Mesenchymal stem cell (in vitro differentiated cells and primary cell): ENCODE data around the gene CBLIF.
A peak's percentile ranks its signal among the peaks of the same experiment; 100 is the strongest.
"Not testable (repeated sequence)": the region's sequence is repeated elsewhere in the genome, so short reads cannot be mapped to it uniquely, and the experiment has no call there.

ENCODE experiments used
- DNase-seq: peaks from one replicate; pipeline ENCODE4 v3.0.0-alpha.2; 2013
- H2AFZ ChIP-seq: one replicate; pipeline ENCODE4 v1.6.1; 2013; ENCODE audit warnings: low read depth, mild to moderate bottlenecking, control low read depth, inconsistent platforms, low read length, moderate library complexity
- H2AK5ac ChIP-seq: 2 replicates; pipeline ENCODE4 v1.6.1; 2013; ENCODE audit warnings: low read length, moderate library complexity, mild to moderate bottlenecking, inconsistent platforms; ENCODE audit not compliant: severe bottlenecking
- H2BK120ac ChIP-seq: one replicate; pipeline ENCODE4 v1.6.1; 2013; ENCODE audit warnings: low read depth, mild to moderate bottlenecking, inconsistent platforms, low read length, moderate library complexity
- H2BK12ac ChIP-seq, 2 experiments: one replicate each; pipeline ENCODE4 v1.6.1; 2013; ENCODE audit warnings: inconsistent platforms in 2 of 2, low read length in 2 of 2, mild to moderate bottlenecking in 2 of 2, moderate library complexity in 2 of 2, control low read depth in 1 of 2
- H2BK15ac ChIP-seq: one replicate; pipeline ENCODE4 v1.6.1; 2013; ENCODE audit warnings: mild to moderate bottlenecking, low read depth, inconsistent platforms; ENCODE audit not compliant: poor library complexity, severe bottlenecking
- H2BK5ac ChIP-seq: 2 replicates; pipeline ENCODE4 v1.6.1; 2013; ENCODE audit warnings: low read depth, mild to moderate bottlenecking, low read length, control low read depth, inconsistent platforms; ENCODE audit not compliant: poor library complexity, severe bottlenecking
- H3K14ac ChIP-seq, 2 experiments: one replicate each; pipeline ENCODE4 v1.6.1; 2013; ENCODE audit warnings: inconsistent platforms in 2 of 2, low read length in 2 of 2, control low read depth in 1 of 2, mild to moderate bottlenecking in 1 of 2, moderate library complexity in 1 of 2
- H3K18ac ChIP-seq, 2 experiments: one replicate each; pipeline ENCODE4 v1.6.1; 2013; ENCODE audit warnings: inconsistent platforms in 2 of 2, low read length in 2 of 2, control low read depth in 1 of 2, low read depth in 1 of 2, mild to moderate bottlenecking in 1 of 2
- H3K23ac ChIP-seq, 2 experiments: one replicate each; pipeline ENCODE4 v1.6.1; 2013; ENCODE audit warnings: inconsistent platforms in 2 of 2, low read length in 2 of 2, mild to moderate bottlenecking in 2 of 2, moderate library complexity in 2 of 2, control low read depth in 1 of 2
- H3K27ac ChIP-seq: 2 replicates; pipeline ENCODE4 v1.5.1; 2013; ENCODE audit warnings: mild to moderate bottlenecking, moderate library complexity, low read length, control low read depth, inconsistent platforms; ENCODE audit not compliant: poor library complexity, severe bottlenecking
- H3K27me3 ChIP-seq, 2 experiments: 2 replicates each; pipeline versions ENCODE4 v1.6.1 to v1.7.0; 2013; ENCODE audit warnings: low read length in 2 of 2, mild to moderate bottlenecking in 2 of 2, moderate library complexity in 2 of 2, control low read depth in 1 of 2, inconsistent platforms in 1 of 2; ENCODE audit not compliant: control insufficient read depth in 1 of 2, insufficient read depth in 1 of 2
- H3K36me3 ChIP-seq, 2 experiments: 2 replicates each; pipeline versions ENCODE4 v1.6.1 to v1.7.0; 2013; ENCODE audit warnings: low read length in 2 of 2, control low read depth in 1 of 2, inconsistent platforms in 1 of 2, low read depth in 1 of 2, mild to moderate bottlenecking in 1 of 2; ENCODE audit not compliant: insufficient read depth in 2 of 2, control insufficient read depth in 1 of 2
- H3K4ac ChIP-seq, 2 experiments: one replicate each; pipeline ENCODE4 v1.6.1; 2013; ENCODE audit warnings: inconsistent platforms in 2 of 2, low read length in 2 of 2, mild to moderate bottlenecking in 2 of 2, moderate library complexity in 2 of 2, control low read depth in 1 of 2, low read depth in 1 of 2
- H3K4me1 ChIP-seq: 2 replicates; pipeline ENCODE4 v1.6.1; 2013; ENCODE audit warnings: low read depth, low read length, control low read depth; ENCODE audit not compliant: control insufficient read depth, insufficient read depth
- H3K4me2 ChIP-seq: 2 replicates; pipeline ENCODE4 v1.6.1; 2013; ENCODE audit warnings: low read length, mild to moderate bottlenecking, inconsistent platforms; ENCODE audit not compliant: poor library complexity, severe bottlenecking
- H3K4me3 ChIP-seq, 2 experiments: 2 replicates each; pipeline versions ENCODE4 v1.5.1 to v1.7.0; 2013; ENCODE audit warnings: low read length in 2 of 2, mild to moderate bottlenecking in 2 of 2, control low read depth in 1 of 2, low read depth in 1 of 2; ENCODE audit not compliant: insufficient read depth in 1 of 2
- H3K79me1 ChIP-seq: replicated peaks from 2 replicates; pipeline ENCODE4 v1.6.1; 2013; ENCODE audit warnings: mild to moderate bottlenecking, control low read depth, low read length, inconsistent platforms; ENCODE audit not compliant: poor library complexity, severe bottlenecking
- H3K9ac ChIP-seq: 2 replicates; pipeline ENCODE4 v1.7.0; 2013; ENCODE audit warnings: mild to moderate bottlenecking, low read length, moderate library complexity
- H3K9me3 ChIP-seq: 2 replicates; pipeline ENCODE4 v1.7.0; 2013; ENCODE audit warnings: mild to moderate bottlenecking, low read length; ENCODE audit not compliant: control insufficient read depth
- H4K8ac ChIP-seq: one replicate; pipeline ENCODE4 v1.6.1; 2013; ENCODE audit warnings: inconsistent platforms, mild to moderate bottlenecking, low read length, moderate library complexity
- H4K91ac ChIP-seq: one replicate; pipeline ENCODE4 v1.6.1; 2013; ENCODE audit warnings: mild to moderate bottlenecking, low read length, inconsistent platforms
- WGBS: methylation state at CpG from one replicate; pipeline ENCODE4 v1.1.7; 2013; ENCODE audit warnings: mixed read lengths; 5-methylcytosine and 5-hydroxymethylcytosine counted together

CBLIF gene

GRCh38 chr11:59787816-59788215 lies 57.5 kb downstream of the CBLIF start:
- Histone ChIP-seq H4K8ac (no peak overlapping the region), H3K79me1 (peaks cover 45% of the 10 kb centered on the region), H4K91ac (no peak overlapping the region), H3K36me3 (peaks cover 32 to 64% of the 10 kb centered on the region in 2 experiments), H3K23ac (no peak overlapping the region), H3K18ac (no peak overlapping the region), H3K4me1 (peaks cover 8% of the 10 kb centered on the region), H3K9ac (no peak overlapping the region), H2AK5ac (no peak overlapping the region), H3K14ac (no peak overlapping the region), H2BK5ac (no peak overlapping the region), H2BK15ac (no peak overlapping the region), H2AFZ (no peak overlapping the region), H3K27me3 (no peaks in the 10 kb centered on the region), H3K4ac (no peak overlapping the region), H2BK12ac (no peak overlapping the region), H3K4me2 (no peak overlapping the region), H3K9me3 (no peaks in the 10 kb centered on the region), H3K4me3 (no peak overlapping the region), H3K27ac (peak overlapping the region; percentile 12), H2BK120ac (no peak overlapping the region)
- DNase-seq = peak; percentile 70
- WGBS = 19% methylated on average over 3 of the region's 3 CpGs

GRCh38 chr11:59787255-59787588 lies 58.1 kb downstream of the CBLIF start:
- Histone ChIP-seq H4K91ac (no peak overlapping the region), H2AK5ac (peak overlapping the region; percentile 33), H2BK5ac (no peak overlapping the region), H3K14ac (no peak overlapping the region), H3K27me3 (no peaks in the 10 kb centered on the region), H2BK120ac (no peak overlapping the region), H2AFZ (no peak overlapping the region), H3K4me2 (no peak overlapping the region), H3K79me1 (peaks cover 41% of the 10 kb centered on the region), H3K4me1 (peaks cover 8% of the 10 kb centered on the region), H4K8ac (peak overlapping the region; percentile 42), H3K9ac (no peak overlapping the region), H3K4ac (peak overlapping the region in 1 of 2 experiments; percentile 54), H3K4me3 (no peak overlapping the region), H3K18ac (peak overlapping the region; percentile 50 to 89), H2BK12ac (peak overlapping the region in 1 of 2 experiments; percentile 85), H3K36me3 (peaks cover 28 to 62% of the 10 kb centered on the region in 2 experiments), H2BK15ac (no peak overlapping the region), H3K27ac (peak overlapping the region; percentile 45), H3K23ac (no peak overlapping the region), H3K9me3 (no peaks in the 10 kb centered on the region)
- no peak for DNase-seq
- WGBS = 78% methylated on average over 4 of the region's 4 CpGs

GRCh38 chr11:59785818-59786217 lies 59.5 kb downstream of the CBLIF start:
- no peak overlapping the region for H2AFZ ChIP-seq
- H4K8ac ChIP-seq = no peak overlapping the region
- peaks cover 35% of the 10 kb centered on the region for H3K79me1 ChIP-seq
- no peak overlapping the region for H2BK15ac ChIP-seq
- 100% methylated on average over 4 of the region's 4 CpGs for WGBS
- H2BK120ac ChIP-seq = no peak overlapping the region
- no peaks in the 10 kb centered on the region for H3K27me3 ChIP-seq
- H3K4ac ChIP-seq = peak overlapping the region in 1 of 2 experiments; percentile 32
- peak overlapping the region in 1 of 2 experiments; percentile 85 for H3K23ac ChIP-seq
- H2BK12ac ChIP-seq = peak overlapping the region; percentile 7 to 31
- H3K4me2 ChIP-seq = no peak overlapping the region
- H3K4me3 ChIP-seq = no peak overlapping the region
- H3K27ac ChIP-seq = no peak overlapping the region
- no peak overlapping the region for H2BK5ac ChIP-seq
- H3K18ac ChIP-seq = no peak overlapping the region
- no peak overlapping the region for H4K91ac ChIP-seq
- H3K9me3 ChIP-seq = no peaks in the 10 kb centered on the region
- peaks cover 8% of the 10 kb centered on the region for H3K4me1 ChIP-seq
- no peak for DNase-seq
- peaks cover 19 to 54% of the 10 kb centered on the region in 2 experiments for H3K36me3 ChIP-seq
- H2AK5ac ChIP-seq = no peak overlapping the region
- no peak overlapping the region for H3K9ac ChIP-seq
- peak overlapping the region in 1 of 2 experiments; percentile 9 for H3K14ac ChIP-seq

GRCh38 chr11:59784441-59784840 lies 60.9 kb downstream of the CBLIF start:
- H2AK5ac ChIP-seq, H4K8ac ChIP-seq, H4K91ac ChIP-seq, H3K4me1 ChIP-seq, H3K18ac ChIP-seq, H2BK120ac ChIP-seq, H2BK15ac ChIP-seq, H2BK12ac ChIP-seq, H3K27ac ChIP-seq, H3K4ac ChIP-seq, H3K4me3 ChIP-seq, H2AFZ ChIP-seq, DNase-seq, H3K27me3 ChIP-seq, H3K14ac ChIP-seq, H3K9ac ChIP-seq, H3K4me2 ChIP-seq, H3K23ac ChIP-seq, H2BK5ac ChIP-seq, H3K9me3 ChIP-seq: not testable (repeated sequence)
- peaks cover 35% of the 10 kb centered on the region for H3K79me1 ChIP-seq
- peaks cover 15 to 54% of the 10 kb centered on the region in 2 experiments for H3K36me3 ChIP-seq
- WGBS = 91% methylated on average over 4 of the region's 5 CpGs
